Measurements from ENCODE around the gene RRAGD. TPM values are rescaled to one million over a fixed set of nuclear protein-coding genes. Genes with fewer than 3 reads are reported as not detected.
"Not testable (repeated sequence)": the region's sequence is repeated elsewhere in the genome, so short reads cannot be mapped to it uniquely, and the experiment has no call there.

Gene RRAGD
- polyA plus RNA-seq, 3 donors: 31.6 to 36.1 (median 34.5) TPM

- no peak for DNase-seq (ENCODE audit: low read depth in 3 of 3, low spot score in 2 of 3)
Measured at GRCh38 chr6:89411145-89412070, 665 bp downstream of the RRAGD start.

DNA sequence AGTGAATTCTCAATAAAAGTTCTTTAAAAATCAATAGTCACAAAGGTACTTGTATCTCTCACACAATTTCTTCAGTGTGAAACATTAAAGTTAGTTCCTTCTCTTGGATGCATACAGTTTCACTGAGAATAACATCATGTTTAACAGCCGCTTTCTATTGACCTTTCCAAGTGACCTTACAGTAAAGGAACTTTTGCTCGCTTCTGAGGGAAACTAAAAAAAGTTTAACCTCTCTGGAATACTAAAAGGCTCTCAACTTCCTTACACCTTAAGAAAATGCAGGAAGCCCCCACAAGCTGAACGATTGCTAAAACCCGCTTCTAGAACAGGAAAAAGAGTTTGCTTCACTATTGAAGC, 1.3 kb downstream of the RRAGD start:
- no peak for DNase-seq (ENCODE audit: low read depth in 3 of 3, low spot score in 2 of 3)

DNA sequence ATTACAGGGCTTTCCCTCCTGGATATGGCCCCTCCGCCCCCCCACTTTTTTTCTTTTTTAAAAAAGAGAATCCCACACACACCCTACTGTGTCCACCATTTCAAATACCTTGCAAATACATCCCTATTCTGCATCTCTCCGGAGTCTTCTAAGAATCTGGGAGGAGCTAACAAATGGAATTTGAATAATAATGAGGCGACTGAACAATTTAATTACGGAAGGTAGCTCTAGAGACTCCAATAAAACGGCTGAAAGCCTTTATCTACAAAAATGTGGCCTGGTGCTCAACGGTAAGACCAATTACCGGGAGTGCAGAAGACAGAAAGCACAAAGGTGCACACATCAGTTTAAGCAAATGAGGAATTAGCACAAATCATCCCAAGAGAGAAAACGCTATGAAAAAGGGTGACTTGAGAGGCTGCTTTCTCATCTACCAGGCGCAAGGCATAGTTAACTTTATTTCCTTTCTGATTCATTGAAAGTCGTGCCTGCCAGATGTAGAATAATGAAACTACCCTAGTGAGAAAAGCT, 1.8 kb downstream of the RRAGD start:
- DNase-seq (ENCODE audit: low read depth in 3 of 3, low spot score in 2 of 3): no peak

DNA sequence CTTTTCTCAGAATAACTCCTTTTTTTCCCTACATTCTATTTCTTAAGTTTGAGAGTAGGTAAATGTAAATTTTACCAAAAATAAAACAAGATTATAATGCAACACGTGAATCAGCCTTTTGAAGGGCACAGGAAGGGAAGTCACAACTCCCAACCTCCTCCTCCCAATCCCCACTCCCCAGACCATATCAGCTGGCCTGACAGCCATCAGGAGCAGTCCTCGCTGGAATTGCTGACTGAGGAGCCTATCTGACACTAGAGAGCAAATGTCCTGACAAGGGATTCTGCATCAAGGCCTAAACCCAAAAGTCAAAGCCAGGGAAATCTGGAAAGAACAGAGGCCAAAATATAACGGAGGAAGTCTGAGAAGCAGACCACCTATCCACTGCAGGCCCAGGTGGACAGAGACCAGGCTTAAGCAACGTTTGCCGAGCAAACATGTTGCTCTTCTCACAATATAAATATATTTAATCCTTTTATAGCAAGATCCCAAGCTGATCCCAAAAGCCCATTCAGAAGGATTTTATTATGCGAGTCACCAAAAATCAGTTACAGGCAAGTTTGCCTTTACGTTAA, 2.5 kb downstream of the RRAGD start:
- no peak for DNase-seq (ENCODE audit: low read depth in 3 of 3, low spot score in 2 of 3)

GRCh38 chr6:89406141-89406540, 5.9 kb downstream of the RRAGD start:
- no peak for DNase-seq (ENCODE audit: low read depth in 3 of 3, low spot score in 2 of 3)

GRCh38 chr6:89404512-89404911, 7.6 kb downstream of the RRAGD start:
- no peak for DNase-seq (ENCODE audit: low read depth in 3 of 3, low spot score in 2 of 3)

- no peak for DNase-seq (ENCODE audit: low read depth in 3 of 3, low spot score in 2 of 3)
Measured at GRCh38 chr6:89402776-89403175, 9.3 kb downstream of the RRAGD start.

GRCh38 chr6:89400912-89401399, 11.1 kb downstream of the RRAGD start:
- DNase-seq (ENCODE audit: low read depth in 3 of 3, low spot score in 2 of 3): no peak

- no peak for DNase-seq (ENCODE audit: low read depth in 3 of 3, low spot score in 2 of 3)
Measured at GRCh38 chr6:89400050-89400449, 12.0 kb downstream of the RRAGD start.

DNA sequence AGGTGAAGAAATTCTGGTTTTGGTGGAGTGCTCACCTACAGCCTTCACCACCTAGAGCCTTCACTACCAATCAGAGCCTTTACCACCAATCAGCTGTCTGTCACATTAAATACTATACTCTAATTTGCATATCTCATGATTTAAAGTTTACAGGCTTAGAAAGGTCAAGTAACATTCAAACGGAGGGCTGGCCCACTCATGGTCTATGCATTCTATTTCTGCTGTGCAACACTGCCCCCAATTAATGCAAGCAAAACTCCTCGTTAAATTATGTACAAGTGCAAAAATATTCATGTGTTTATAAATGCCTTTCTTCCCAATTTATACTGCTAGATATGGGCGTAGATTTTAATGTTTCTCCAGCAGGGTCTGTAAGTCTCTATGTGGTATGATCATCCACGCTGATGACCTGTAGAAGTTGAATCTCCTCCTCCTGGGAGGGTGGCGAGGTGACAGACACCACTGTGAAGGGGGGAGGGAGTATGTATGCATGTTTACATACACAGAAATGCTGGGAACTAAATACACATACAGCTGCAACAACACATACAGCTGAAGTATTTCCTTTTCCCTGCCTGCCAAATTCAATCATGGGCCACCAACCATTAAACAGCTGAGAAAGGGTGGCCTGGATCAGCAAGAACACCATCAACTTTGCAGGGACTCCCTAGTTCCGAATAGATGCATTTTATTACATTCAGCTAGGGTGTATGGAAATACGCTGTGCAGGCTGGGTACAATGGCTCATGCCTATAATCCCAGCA, 13.1 kb downstream of the RRAGD start:
- no peak for DNase-seq (ENCODE audit: low read depth in 3 of 3, low spot score in 2 of 3)

- not testable (repeated sequence) for DNase-seq (ENCODE audit: low read depth in 3 of 3, low spot score in 2 of 3)
Measured at GRCh38 chr6:89397884-89398283, 14.2 kb downstream of the RRAGD start.

- no peak for DNase-seq (ENCODE audit: low read depth in 3 of 3, low spot score in 2 of 3)
Measured at GRCh38 chr6:89393659-89394058, 18.4 kb downstream of the RRAGD start.

GRCh38 chr6:89392823-89393222, 19.2 kb downstream of the RRAGD start:
- DNase-seq (ENCODE audit: low read depth in 3 of 3, low spot score in 2 of 3): no peak

- no peak for DNase-seq (ENCODE audit: low read depth in 3 of 3, low spot score in 2 of 3)
Measured at GRCh38 chr6:89388846-89389245, 23.2 kb downstream of the RRAGD start.

GRCh38 chr6:89387516-89388201, 24.4 kb downstream of the RRAGD start:
- DNase-seq (ENCODE audit: low read depth in 3 of 3, low spot score in 2 of 3): no peak

GRCh38 chr6:89386917-89387491, 25.1 kb downstream of the RRAGD start:
- no peak for DNase-seq (ENCODE audit: low read depth in 3 of 3, low spot score in 2 of 3)

DNA sequence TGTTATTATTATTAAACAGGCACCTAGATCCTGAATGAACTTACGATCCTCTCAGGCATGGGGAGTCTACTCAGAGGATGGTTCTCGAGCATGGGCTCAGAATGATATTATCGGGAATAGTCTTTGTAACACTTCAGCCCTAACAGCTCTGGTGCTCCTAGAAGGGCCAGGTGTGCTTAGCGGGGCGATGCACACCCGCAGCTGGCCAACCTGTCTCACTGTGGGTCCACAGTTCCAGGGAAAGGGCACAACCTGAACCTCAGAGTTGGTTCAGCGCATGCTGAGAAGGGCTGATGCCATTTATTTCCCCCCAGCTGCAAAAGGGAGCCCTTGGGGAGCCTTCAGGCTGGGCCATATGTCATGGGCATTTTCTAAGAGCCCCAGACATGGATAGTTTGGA, 26.2 kb downstream of the RRAGD start:
- DNase-seq (ENCODE audit: low read depth in 3 of 3, low spot score in 2 of 3): no peak

DNA sequence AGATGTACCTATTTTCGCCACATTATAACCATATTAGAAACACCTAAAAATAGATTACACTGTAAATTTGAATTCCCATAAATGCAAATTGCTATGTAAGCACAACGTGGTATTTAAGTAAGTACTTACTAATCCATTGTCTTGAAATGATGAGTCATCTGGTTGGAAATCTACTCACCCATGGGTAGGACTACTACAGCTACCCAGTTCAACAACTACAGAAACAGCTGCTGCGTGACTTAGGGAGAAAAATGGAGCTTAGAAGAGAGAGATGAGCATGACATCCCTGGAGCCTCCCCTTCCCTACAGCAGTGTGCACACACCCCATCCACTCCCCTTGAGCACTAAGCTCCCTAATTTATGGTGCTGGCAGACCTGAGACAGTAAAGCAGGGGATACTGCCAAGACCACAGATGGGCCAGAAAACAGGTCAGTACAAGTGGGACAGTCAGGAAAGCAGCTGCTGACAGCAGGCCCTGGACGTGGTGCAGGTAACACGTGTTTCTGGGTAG, 26.9 kb downstream of the RRAGD start:
- no peak for DNase-seq (ENCODE audit: low read depth in 3 of 3, low spot score in 2 of 3)

GRCh38 chr6:89381031-89381430, 31.0 kb downstream of the RRAGD start:
- no peak for DNase-seq (ENCODE audit: low read depth in 3 of 3, low spot score in 2 of 3)

GRCh38 chr6:89379281-89379680, 32.8 kb downstream of the RRAGD start:
- DNase-seq (ENCODE audit: low read depth in 3 of 3, low spot score in 2 of 3): no peak
